ENCODE results near the gene ELL3.
"Not testable (repeated sequence)": the region's sequence is repeated elsewhere in the genome, so short reads cannot be mapped to it uniquely, and the experiment has no call there.

GRCh38 chr15:43825305-43825704 lies 48.5 kb upstream of the ELL3 start:
- TF ChIP-seq CTCF, POLR2A (IDR thresholded peaks at IDR 0.05): not testable (repeated sequence)
